ENCODE measurements around the gene CCL4.
"Not testable (repeated sequence)": the region's sequence is repeated elsewhere in the genome, so short reads cannot be mapped to it uniquely, and the experiment has no call there.

CCL4 gene

DNA sequence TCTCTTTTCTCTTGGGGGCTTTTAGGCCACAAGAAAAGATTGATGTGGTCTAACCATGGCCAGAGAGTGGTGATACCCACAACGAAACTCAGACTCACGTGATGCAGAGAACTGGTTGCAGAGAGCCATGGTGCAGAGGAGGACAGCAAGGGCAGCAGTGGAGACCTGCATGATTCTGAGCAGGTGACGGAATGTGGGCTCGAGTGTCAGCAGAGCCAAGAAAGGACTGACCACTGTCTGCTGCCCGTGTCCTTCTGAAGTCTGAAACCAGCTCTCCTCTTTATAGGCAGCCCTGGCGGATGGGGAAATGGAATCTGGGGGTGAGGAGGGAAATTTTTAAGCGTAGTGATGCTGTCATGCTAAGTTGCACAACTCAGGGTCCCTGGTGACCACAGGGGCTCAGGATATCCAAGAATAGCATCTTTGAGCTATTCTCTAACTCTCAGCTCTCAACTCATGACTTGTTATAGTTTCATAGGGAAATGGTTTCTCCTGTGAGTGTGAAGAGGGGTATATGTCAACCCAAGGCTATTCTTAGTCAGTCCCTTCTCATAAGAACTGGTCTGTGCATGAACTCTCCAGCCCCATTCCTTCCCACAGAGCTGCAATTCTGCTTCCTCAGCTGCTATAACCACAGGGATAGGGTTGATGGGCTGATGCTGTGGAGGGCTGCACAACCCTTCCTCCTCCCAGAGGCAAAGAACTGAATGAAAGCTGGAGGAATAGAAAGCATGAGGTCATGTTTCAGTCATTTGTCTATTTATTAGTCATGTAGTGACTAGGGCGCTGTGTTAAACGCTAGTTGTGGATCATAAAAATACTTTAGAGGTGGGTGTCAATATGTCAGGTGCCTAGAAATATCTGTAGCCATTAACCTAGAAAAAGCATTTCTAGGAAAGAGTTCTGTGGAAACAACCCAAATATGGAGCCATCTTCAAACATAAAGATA, 13.5 kb upstream of the CCL4 start, which contains the start of gene CCL3:
Gene CCL3 (minus strand): TSS at position 256 of the 949 bp plus-strand sequence. CDS start 85 bp downstream, at position 171.
- no peak for TF ChIP-seq JUND (IDR thresholded peaks at IDR 0.05; ENCODE audit: low read depth)
- no peak for DNase-seq (ENCODE audit: low read depth in 1 of 2, low spot score in 1 of 2)
- in situ Hi-C loops (cut with HindIII; ENCODE audit: low pct_unique_long_range_greater_than_20kb, low sequenced_read_pairs) = no loop called here

DNA sequence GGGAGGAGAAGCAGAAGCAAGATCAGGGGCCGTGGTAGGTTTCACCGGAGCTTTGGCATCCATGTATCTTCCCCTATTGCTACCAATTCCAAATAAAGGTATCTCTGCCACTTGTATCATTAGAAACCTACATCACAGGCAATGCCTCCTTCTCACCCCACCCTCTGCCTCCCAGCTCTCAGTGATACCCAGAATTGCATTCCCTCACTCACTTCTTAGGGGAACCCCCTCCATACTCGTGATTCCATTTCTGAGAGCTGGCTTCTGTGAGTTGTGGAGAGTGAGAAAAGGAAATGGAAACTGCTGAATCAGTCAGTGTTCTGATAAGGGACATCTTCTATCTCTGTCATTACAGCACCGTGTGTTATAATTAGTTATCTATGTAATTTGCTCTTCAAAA, 11.4 kb upstream of the CCL4 start:
- no peak for TF ChIP-seq JUND (IDR thresholded peaks at IDR 0.05; ENCODE audit: low read depth)
- no peak for DNase-seq (ENCODE audit: low read depth in 1 of 2, low spot score in 1 of 2)
- in situ Hi-C loops (cut with HindIII; ENCODE audit: low pct_unique_long_range_greater_than_20kb, low sequenced_read_pairs) = no loop called here

DNA sequence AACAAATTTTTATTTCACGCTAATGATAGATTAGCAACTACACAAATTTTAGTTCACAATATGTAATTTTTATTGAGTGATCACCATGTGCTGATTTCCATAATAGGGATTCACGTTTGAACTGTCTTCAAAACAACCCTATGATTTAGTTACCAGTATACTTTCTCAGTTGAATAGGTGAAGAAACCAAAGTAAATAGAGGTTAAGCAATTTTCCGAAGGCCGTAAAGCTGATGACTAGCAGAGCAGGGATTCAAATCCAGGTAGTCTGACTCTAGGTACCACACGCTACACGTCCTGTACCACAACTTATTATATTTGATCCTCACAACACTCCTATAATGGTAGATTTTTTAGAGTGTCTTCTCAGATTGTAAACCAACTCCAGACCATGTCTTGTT, 10.9 kb upstream of the CCL4 start:
- DNase-seq (ENCODE audit: low read depth in 1 of 2, low spot score in 1 of 2); in situ Hi-C loops (cut with HindIII; ENCODE audit: low pct_unique_long_range_greater_than_20kb, low sequenced_read_pairs): not testable (repeated sequence)

DNA sequence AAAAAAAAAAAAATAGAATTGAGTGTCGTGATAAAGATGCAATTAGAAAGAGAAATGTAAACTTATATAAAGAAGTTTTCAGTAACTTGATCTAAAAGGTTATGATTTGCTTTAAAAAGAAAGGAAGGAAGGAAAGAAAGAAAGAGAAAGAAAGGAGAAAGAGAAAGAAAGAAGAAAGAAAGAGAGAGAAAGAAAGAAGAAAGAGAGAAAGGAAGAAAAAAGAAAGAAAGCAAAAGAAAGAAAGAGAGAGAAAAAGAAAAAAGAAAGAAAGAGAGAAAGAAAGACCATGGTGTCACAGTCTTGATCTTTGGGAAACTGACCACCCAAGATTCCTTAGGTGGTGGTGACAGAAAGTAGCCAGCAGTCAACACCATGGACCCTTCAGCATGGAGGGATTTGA, 9.4 kb upstream of the CCL4 start:
- in situ Hi-C loops (cut with HindIII; ENCODE audit: low pct_unique_long_range_greater_than_20kb, low sequenced_read_pairs) = no loop called here
- TF ChIP-seq JUND (IDR thresholded peaks at IDR 0.05; ENCODE audit: low read depth) = no peak
- no peak for DNase-seq (ENCODE audit: low read depth in 1 of 2, low spot score in 1 of 2)

DNA sequence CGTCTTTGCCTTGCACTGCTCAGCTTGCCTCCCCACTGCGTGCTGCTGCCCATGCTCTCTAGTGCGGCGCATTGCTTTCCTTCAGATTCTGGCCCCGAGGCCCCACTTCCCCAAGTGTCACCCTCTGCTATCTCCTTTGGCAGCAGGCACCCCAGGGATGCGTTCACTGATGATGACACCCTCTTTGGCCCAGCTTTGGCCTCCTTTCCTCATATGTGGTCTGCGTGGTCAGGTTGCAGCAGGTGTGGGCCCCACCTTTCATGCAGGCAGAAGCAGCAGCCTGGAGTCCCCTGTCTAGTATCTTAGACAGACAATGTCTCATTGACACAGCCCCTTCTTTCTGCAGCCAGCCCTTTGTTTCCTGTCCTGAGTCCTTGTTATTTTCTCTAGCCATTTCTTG, 8.9 kb upstream of the CCL4 start:
- DNase-seq (ENCODE audit: low read depth in 1 of 2, low spot score in 1 of 2) = no peak
- in situ Hi-C loops (cut with HindIII; ENCODE audit: low pct_unique_long_range_greater_than_20kb, low sequenced_read_pairs) = no loop called here
- TF ChIP-seq JUND (IDR thresholded peaks at IDR 0.05; ENCODE audit: low read depth) = no peak

DNA sequence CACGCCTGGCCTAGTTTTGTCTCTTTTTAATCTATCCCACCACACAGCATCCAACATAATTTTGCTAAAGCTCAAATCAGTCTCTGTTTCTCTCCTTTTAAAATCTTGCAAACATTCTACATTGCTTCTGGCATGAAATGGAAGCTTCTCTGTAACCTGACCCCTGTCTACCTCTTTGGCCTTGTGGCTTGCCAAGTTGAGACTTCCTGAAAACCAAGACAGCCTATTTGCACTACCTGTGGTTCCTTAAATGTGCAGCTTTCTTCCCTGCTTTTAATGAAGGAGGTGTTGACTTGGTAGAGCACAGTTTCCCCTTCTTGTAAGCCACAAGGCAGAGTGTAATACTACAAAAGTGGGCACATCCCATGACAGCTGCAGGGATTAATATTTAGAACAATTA, 7.6 kb upstream of the CCL4 start:
- in situ Hi-C loops (cut with HindIII; ENCODE audit: low pct_unique_long_range_greater_than_20kb, low sequenced_read_pairs) = no loop called here
- DNase-seq (ENCODE audit: low read depth in 1 of 2, low spot score in 1 of 2) = peak in 1 of 2 experiments; percentile 54
- no peak for TF ChIP-seq JUND (IDR thresholded peaks at IDR 0.05; ENCODE audit: low read depth)

DNA sequence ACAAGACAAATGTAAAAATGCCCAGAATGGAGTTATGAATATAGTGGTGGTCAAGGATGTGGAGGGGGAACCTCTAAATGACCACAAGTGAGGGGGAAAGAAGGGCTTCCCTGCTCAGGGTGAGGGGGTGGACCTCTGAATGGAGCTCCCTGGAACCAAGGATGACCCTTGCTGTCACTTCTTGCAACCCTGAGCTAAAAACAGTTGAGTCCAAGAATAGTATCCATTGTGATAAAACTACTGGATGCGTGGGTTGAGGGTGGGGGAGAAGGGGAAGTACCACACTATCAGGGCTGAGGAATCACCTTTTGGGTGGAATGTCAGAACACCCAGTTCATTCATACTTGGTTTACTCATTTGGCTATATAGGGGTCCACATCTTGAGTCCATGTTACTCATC, 4.6 kb upstream of the CCL4 start:
- in situ Hi-C loops (cut with HindIII; ENCODE audit: low pct_unique_long_range_greater_than_20kb, low sequenced_read_pairs); DNase-seq (ENCODE audit: low read depth in 1 of 2, low spot score in 1 of 2): not testable (repeated sequence)

DNA sequence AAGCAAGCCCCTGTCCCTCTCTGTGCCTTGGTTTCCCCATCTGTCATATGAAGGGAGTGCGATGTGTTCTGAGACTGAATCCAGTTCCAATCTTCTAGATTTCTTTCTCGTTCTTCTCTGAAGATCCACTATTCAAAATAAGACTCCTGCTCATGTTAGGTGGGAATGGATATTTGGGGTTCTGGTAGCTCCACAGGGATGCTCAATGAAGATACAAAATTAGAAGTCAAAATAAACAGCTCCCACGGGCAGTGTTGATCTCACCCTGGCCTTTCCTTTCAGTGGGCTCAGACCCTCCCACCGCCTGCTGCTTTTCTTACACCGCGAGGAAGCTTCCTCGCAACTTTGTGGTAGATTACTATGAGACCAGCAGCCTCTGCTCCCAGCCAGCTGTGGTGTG, 619 bp downstream of the CCL4 start:
- in situ Hi-C loops (cut with HindIII; ENCODE audit: low pct_unique_long_range_greater_than_20kb, low sequenced_read_pairs); DNase-seq (ENCODE audit: low read depth in 1 of 2, low spot score in 1 of 2): not testable (repeated sequence)

DNA sequence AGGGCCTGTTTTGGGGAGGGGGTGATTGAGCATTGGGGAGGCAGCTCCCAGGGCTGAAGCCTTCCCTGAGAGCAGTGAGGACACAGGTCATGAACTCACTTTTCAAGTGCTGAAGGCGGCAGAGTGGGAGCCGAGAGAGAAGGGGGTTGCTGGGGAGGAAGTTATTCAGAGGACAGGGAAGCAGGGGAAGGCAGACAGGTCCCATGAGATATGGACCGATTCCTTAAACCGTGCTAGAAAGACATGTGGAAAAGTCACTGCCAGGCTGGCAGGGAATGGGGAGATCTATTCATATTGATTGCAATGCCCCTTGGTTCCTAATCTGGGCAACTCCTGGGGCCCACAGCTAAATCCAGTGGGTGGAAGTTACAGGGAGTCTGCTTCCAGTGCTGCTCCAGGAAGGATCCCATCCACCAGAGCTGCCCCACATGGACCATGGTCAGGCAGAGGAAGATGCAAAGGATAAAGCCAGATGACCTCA, 1.1 kb downstream of the CCL4 start:
- in situ Hi-C loops (cut with HindIII; ENCODE audit: low pct_unique_long_range_greater_than_20kb, low sequenced_read_pairs) = no loop called here
- TF ChIP-seq JUND (IDR thresholded peaks at IDR 0.05; ENCODE audit: low read depth) = no peak
- DNase-seq (ENCODE audit: low read depth in 1 of 2, low spot score in 1 of 2) = no peak

DNA sequence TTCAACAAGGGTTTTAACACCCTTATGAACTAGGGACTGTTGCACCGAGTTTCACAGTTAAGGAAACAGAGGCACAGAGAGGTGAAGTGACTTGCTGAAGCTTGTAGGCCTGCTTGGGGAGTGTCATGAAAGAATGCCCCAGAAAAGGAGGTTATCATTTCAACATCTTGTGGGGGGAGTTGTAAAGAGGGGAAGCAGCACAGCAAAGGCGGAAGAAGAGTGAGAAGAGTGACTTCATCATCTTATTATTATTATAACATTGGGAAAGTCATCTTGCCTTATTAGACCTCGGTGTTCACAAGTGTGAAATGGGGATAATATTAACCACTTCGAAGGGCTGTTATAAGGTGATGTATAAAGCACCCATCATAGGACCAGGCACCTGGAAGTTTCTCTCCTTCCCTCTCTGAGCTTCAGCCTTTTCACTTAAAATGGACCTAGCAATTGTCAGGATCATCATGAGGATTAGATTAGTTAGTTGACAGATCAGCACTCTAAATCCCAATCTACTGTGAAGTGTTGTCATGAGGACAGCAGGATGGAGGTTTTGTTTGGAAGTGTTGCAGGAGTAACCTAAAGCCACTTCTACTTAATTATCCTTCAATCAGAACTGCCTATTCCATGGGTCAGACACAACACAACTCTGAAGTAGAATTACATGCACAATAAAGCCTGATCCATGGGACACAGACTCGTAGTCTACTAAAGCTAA, 2.3 kb downstream of the CCL4 start:
- no peak for TF ChIP-seq JUND (IDR thresholded peaks at IDR 0.05; ENCODE audit: low read depth)
- DNase-seq (ENCODE audit: low read depth in 1 of 2, low spot score in 1 of 2) = no peak

DNA sequence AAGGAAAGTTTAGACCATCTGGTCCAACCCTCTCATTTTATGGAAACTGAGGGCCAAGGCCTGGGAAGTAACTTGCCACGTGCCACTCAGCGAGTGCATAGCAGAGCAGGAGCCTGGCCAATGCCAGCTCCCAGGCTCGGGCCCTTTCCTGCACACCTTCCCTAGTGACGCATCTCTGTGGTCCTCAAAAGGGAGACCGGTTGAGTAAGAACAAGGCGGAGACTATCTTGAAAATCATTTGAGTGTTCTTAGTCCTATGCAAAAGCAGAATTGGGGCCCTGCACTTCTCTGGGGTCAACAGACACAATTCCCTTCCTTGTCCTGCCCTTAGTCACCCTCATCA, 2.8 kb downstream of the CCL4 start:
- in situ Hi-C loops (cut with HindIII; ENCODE audit: low pct_unique_long_range_greater_than_20kb, low sequenced_read_pairs) = no loop called here
- no peak for DNase-seq (ENCODE audit: low read depth in 1 of 2, low spot score in 1 of 2)
- no peak for TF ChIP-seq JUND (IDR thresholded peaks at IDR 0.05; ENCODE audit: low read depth)

More for the DNA sequence above, 2.3 kb downstream of the CCL4 start:
- in situ Hi-C loops (cut with HindIII; ENCODE audit: low pct_unique_long_range_greater_than_20kb, low sequenced_read_pairs) = no loop called here

DNA sequence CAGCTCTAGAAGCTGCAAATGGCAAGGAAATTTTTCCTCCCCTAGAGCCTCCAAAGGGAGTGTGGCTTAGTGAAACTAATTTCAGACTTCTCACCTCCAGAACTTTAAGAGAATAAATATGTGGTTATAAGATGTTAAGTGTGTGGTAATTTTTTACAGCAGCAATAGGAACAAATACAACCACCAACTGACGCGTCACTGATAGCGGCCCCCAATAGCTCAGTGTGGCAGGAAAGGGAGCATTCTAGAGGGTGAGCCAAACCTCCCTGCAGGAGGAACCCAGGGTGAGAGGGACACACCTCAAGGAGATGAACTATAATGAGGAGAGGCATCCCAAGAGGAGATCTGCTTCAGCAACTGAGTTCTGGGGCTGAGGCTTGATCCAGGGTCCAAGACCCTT, 4.0 kb downstream of the CCL4 start:
- in situ Hi-C loops (cut with HindIII; ENCODE audit: low pct_unique_long_range_greater_than_20kb, low sequenced_read_pairs) = no loop called here

DNA sequence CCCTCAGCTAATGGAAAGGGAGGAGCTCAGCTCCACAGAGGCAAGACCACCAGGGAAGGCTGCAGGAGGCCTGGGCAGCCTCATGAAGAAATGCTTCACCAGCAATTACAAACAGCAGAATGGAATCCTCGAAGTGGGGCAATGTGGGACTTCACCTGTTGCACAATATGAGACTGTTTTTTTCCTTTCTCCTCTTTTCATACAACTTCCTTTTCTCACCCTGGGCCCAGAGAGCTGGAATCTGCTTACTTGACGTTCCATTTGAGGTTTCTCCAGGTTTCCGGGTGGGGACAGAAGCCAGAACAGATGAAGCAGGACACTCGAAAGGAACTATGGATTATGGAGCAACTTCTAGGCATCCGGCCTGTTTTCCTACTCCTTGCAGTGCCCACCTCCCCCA, 4.6 kb downstream of the CCL4 start:
- DNase-seq (ENCODE audit: low read depth in 1 of 2, low spot score in 1 of 2); in situ Hi-C loops (cut with HindIII; ENCODE audit: low pct_unique_long_range_greater_than_20kb, low sequenced_read_pairs): not testable (repeated sequence)

More for the DNA sequence above, 4.0 kb downstream of the CCL4 start:
- no peak for DNase-seq (ENCODE audit: low read depth in 1 of 2, low spot score in 1 of 2)
- no peak for TF ChIP-seq JUND (IDR thresholded peaks at IDR 0.05; ENCODE audit: low read depth)
